Muscle layer of colon (tissue), 2 donors: ENCODE results near the gene HYAL4.
"Not testable (repeated sequence)": the region's sequence is repeated elsewhere in the genome, so short reads cannot be mapped to it uniquely, and the experiment has no call there.

Experiments used
- H3K27ac ChIP-seq: one replicate; pipeline ENCODE4 v1.7.0; 2013; ENCODE audit warnings: low read depth, mild to moderate bottlenecking, low read length, moderate library complexity
- H3K27me3 ChIP-seq, 2 donors: one replicate each; pipeline ENCODE4 v1.7.0; 2013; ENCODE audit warnings: low read length in 2 of 2, mild to moderate bottlenecking in 2 of 2; ENCODE audit not compliant: insufficient read depth in 2 of 2, control insufficient read depth in 1 of 2
- H3K36me3 ChIP-seq: one replicate; pipeline ENCODE4 v1.7.0; 2013; ENCODE audit warnings: mild to moderate bottlenecking, low read length; ENCODE audit not compliant: insufficient read depth
- H3K4me1 ChIP-seq: one replicate; pipeline ENCODE4 v1.7.0; 2013; ENCODE audit warnings: mild to moderate bottlenecking, low read length; ENCODE audit not compliant: insufficient read depth
- H3K4me3 ChIP-seq, 2 donors: one replicate each; pipeline ENCODE4 v1.7.0; 2013; ENCODE audit warnings: low read length in 2 of 2, low read depth in 1 of 2, mild to moderate bottlenecking in 1 of 2, moderate library complexity in 1 of 2
- H3K9ac ChIP-seq: one replicate; pipeline ENCODE4 v1.7.0; 2013; ENCODE audit warnings: low read length
- H3K9me3 ChIP-seq: one replicate; pipeline ENCODE4 v1.7.0; 2013; ENCODE audit warnings: mild to moderate bottlenecking, low read length
- donor health status: abdominal sarcoma.
- donor health status: Adenocarcinoma of cecum.

Gene HYAL4

GRCh38 chr7:123871998-123872867 lies 27.3 kb downstream of the HYAL4 start:
- Histone ChIP-seq H3K36me3 (no peaks in the 10 kb centered on the region), H3K9ac (no peak overlapping the region), H3K27ac (no peak overlapping the region), H3K4me3 (no peak overlapping the region), H3K4me1 (no peaks in the 10 kb centered on the region), H3K9me3 (no peaks in the 10 kb centered on the region), H3K27me3 (no peaks in the 10 kb centered on the region)

GRCh38 chr7:123872908-123873307 lies 27.9 kb downstream of the HYAL4 start:
- H3K27ac ChIP-seq = no peak overlapping the region
- H3K4me3 ChIP-seq = no peak overlapping the region
- H3K4me1 ChIP-seq = no peaks in the 10 kb centered on the region
- no peaks in the 10 kb centered on the region for H3K36me3 ChIP-seq
- H3K27me3 ChIP-seq = no peaks in the 10 kb centered on the region
- no peaks in the 10 kb centered on the region for H3K9me3 ChIP-seq
- no peak overlapping the region for H3K9ac ChIP-seq

- H3K9me3 ChIP-seq = no peaks in the 10 kb centered on the region
- no peak overlapping the region for H3K4me3 ChIP-seq
- H3K9ac ChIP-seq = no peak overlapping the region
- no peak overlapping the region for H3K27ac ChIP-seq
- no peaks in the 10 kb centered on the region for H3K27me3 ChIP-seq
- no peaks in the 10 kb centered on the region for H3K4me1 ChIP-seq
- H3K36me3 ChIP-seq = no peaks in the 10 kb centered on the region
Observed at GRCh38 chr7:123876557-123877256, 31.7 kb downstream of the HYAL4 start.

GRCh38 chr7:123879628-123880027 lies 34.7 kb downstream of the HYAL4 start:
- H3K27ac ChIP-seq = no peak overlapping the region
- H3K4me3 ChIP-seq = no peak overlapping the region
- H3K9me3 ChIP-seq = no peaks in the 10 kb centered on the region
- H3K27me3 ChIP-seq = no peaks in the 10 kb centered on the region
- no peaks in the 10 kb centered on the region for H3K36me3 ChIP-seq
- no peak overlapping the region for H3K9ac ChIP-seq
- no peaks in the 10 kb centered on the region for H3K4me1 ChIP-seq

GRCh38 chr7:123881300-123881699 lies 36.3 kb downstream of the HYAL4 start:
- no peak overlapping the region for H3K4me3 ChIP-seq

GRCh38 chr7:123883154-123883553 lies 38.2 kb downstream of the HYAL4 start:
- no peaks in the 10 kb centered on the region for H3K36me3 ChIP-seq
- no peak overlapping the region for H3K9ac ChIP-seq
- H3K27me3 ChIP-seq = no peaks in the 10 kb centered on the region
- H3K27ac ChIP-seq = no peak overlapping the region
- no peak overlapping the region for H3K4me3 ChIP-seq
- H3K9me3 ChIP-seq = no peaks in the 10 kb centered on the region
- H3K4me1 ChIP-seq = no peaks in the 10 kb centered on the region

More at GRCh38 chr7:123881300-123881699, 36.3 kb downstream of the HYAL4 start:
- no peaks in the 10 kb centered on the region for H3K9me3 ChIP-seq
- H3K36me3 ChIP-seq = no peaks in the 10 kb centered on the region
- H3K27me3 ChIP-seq = no peaks in the 10 kb centered on the region
- H3K4me1 ChIP-seq = no peaks in the 10 kb centered on the region
- H3K27ac ChIP-seq = no peak overlapping the region
- no peak overlapping the region for H3K9ac ChIP-seq

- H3K4me1 ChIP-seq = no peaks in the 10 kb centered on the region
- no peak overlapping the region for H3K9ac ChIP-seq
- H3K36me3 ChIP-seq = no peaks in the 10 kb centered on the region
- peaks cover 3% of the 10 kb centered on the region for H3K9me3 ChIP-seq
- H3K4me3 ChIP-seq = no peak overlapping the region
- H3K27ac ChIP-seq = no peak overlapping the region
- H3K27me3 ChIP-seq = no peaks in the 10 kb centered on the region
Observed at GRCh38 chr7:123888192-123888591, 43.2 kb downstream of the HYAL4 start.

GRCh38 chr7:123894753-123895152 lies 49.8 kb downstream of the HYAL4 start:
- H3K9ac ChIP-seq, H3K27ac ChIP-seq, H3K36me3 ChIP-seq, H3K9me3 ChIP-seq, H3K4me3 ChIP-seq, H3K27me3 ChIP-seq, H3K4me1 ChIP-seq: not testable (repeated sequence)

GRCh38 chr7:123901101-123901500 lies 56.1 kb downstream of the HYAL4 start:
- no peaks in the 10 kb centered on the region for H3K4me1 ChIP-seq
- no peak overlapping the region for H3K9ac ChIP-seq
- H3K36me3 ChIP-seq = no peaks in the 10 kb centered on the region
- H3K4me3 ChIP-seq = no peak overlapping the region
- H3K9me3 ChIP-seq = no peaks in the 10 kb centered on the region
- no peak overlapping the region for H3K27ac ChIP-seq
- no peaks in the 10 kb centered on the region for H3K27me3 ChIP-seq

GRCh38 chr7:123905714-123906113 lies 60.7 kb downstream of the HYAL4 start:
- Histone ChIP-seq H3K36me3 (no peaks in the 10 kb centered on the region), H3K4me3 (no peak overlapping the region), H3K27me3 (no peaks in the 10 kb centered on the region), H3K4me1 (no peaks in the 10 kb centered on the region), H3K9me3 (no peaks in the 10 kb centered on the region), H3K27ac (no peak overlapping the region), H3K9ac (no peak overlapping the region)

GRCh38 chr7:123916240-123916724 lies 71.3 kb downstream of the HYAL4 start:
- H3K4me1 ChIP-seq = no peaks in the 10 kb centered on the region

More at GRCh38 chr7:123916240-123916724, 71.3 kb downstream of the HYAL4 start:
- Histone ChIP-seq H3K4me3 (no peak overlapping the region), H3K9me3 (no peaks in the 10 kb centered on the region), H3K27ac (no peak overlapping the region), H3K36me3 (no peaks in the 10 kb centered on the region), H3K27me3 (no peaks in the 10 kb centered on the region), H3K9ac (no peak overlapping the region)
